Suppressor macrophage treated with lipopolysaccharide for 1 hour (primary cell): Measurements from ENCODE around the gene CPED1.
"Not testable (repeated sequence)": the region's sequence is repeated elsewhere in the genome, so short reads cannot be mapped to it uniquely, and the experiment has no call there.

Experiments used
- DNase-seq, 3 donors: peaks; one replicate each; pipeline ENCODE4 v3.0.0-alpha.2; 2020 to 2022

The CPED1 gene

GRCh38 chr7:121020989-121021969, 32.8 kb downstream of the CPED1 start:
- DNase-seq = no peak

DNA sequence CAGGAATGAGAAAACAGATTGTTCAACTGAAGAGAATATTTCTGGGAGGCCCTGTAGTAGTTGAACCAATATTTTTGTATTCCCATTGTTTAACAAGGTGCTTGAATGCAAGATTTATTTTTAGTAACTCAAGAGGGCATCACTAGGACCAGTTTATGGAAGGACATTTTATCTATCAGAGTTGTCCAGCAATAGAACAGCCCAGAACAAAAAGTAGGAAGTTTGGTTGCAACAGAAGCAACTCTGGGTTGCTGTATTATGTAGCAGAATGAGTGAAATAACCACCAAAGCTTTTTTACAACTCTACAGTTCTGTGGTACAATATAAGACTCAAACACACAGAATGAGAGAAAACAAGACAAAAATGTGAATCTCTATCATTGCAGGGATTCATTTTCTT, 34.7 kb downstream of the CPED1 start:
- peak; percentile 25 to 48 (median 46) for DNase-seq

GRCh38 chr7:121023683-121024511, 35.4 kb downstream of the CPED1 start:
- DNase-seq = no peak

DNA sequence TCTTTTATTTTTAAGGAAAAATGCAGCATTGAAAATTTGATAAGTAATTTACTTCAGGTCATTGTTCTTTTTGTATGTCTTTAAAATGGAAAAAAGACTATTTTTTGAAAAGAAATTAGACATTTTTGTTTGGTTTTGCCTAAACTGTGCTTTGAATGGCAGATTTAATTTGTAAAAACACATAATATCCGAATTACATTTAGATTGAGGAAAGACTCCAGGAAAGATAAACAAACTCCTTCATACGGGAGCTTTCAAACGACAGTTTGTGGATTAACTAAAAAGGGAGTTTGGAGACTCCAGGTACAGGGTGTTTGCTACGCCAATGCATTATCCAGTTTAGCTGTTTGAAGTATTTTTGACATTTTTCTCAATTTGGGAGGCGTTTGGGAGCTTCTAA, 36.1 kb downstream of the CPED1 start:
- no peak for DNase-seq

DNA sequence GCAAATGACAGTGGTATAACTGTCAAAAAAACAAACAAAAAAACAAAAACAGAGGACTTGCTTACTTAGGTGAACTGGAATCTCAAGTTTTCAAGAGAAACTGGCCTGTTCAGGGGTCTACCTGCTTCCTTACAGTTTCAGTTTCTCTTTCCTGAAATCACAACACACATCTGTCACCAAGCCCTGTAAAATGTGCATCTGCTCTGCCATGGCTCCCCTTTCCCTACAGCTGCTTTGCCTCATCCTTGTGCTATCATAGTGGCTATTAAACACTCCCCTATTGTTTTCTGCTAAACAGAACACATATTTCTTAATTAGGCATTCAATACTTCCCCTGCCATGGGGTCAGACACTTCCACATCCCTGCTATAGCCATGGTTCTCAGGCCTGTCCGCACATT, 37.6 kb downstream of the CPED1 start:
- no peak for DNase-seq

- no peak for DNase-seq
Measured at GRCh38 chr7:121026577-121027111, 38.1 kb downstream of the CPED1 start.

DNA sequence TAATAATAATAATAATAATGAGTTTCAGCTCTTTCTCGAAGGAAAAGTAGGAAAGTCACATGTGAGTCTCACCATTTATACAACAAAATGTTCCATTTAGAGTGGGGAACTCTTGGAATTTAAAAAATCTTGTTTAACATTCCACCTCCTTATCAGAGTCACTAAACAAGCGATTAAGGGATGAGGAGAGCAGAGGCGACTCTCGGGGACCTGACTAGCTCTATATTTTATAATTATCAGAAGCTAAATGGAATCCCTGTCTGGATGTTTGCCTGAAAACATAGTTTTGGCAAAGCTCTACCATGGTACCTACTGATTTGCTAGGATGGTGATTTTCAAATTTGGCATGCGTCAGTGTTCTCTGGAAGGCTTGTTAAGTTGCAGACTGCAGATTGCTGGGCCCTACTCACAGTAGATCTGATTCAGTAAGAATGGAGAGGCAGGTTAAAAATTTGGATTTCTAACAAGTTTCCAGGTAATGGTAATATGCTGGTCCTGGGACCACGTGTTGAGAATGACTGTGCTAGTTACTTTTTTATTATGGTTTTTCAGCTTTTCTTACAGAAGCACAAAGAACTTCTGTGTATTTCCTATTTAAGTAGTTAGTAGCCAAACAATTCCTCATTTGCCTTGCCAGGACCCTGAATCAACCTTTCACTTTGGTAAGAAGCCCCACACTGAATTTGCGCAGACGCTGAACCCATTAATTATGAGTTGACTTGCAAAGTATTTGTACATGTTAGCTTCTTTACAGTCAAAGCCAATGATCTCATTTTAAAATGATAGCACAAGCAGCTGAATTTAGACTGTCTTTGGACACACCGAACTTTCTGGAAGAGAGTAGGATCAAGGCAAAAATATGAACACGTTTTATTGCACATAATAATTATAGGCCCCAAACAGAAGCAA, 39.5 kb downstream of the CPED1 start:
- no peak for DNase-seq

DNA sequence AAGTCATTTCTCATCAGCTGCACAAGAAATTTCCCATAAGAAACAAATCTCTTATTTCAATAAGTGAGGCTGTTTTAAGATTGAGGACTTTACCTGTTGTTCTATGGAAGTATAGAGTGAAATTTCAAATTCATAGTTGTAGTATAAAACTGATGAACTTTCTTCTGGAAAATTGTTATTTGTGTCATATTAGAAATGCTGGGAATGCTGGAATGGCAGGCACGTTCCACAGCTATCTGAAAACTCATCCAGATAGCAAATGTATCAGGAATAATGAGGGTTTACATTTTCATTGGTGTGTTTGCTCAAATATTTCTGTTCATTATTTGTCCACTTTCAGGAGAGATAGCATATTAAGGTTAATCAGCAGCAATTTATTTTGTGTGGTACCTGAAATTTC, 40.8 kb downstream of the CPED1 start:
- DNase-seq = no peak

GRCh38 chr7:121030308-121030707, 41.8 kb downstream of the CPED1 start:
- no peak for DNase-seq

DNA sequence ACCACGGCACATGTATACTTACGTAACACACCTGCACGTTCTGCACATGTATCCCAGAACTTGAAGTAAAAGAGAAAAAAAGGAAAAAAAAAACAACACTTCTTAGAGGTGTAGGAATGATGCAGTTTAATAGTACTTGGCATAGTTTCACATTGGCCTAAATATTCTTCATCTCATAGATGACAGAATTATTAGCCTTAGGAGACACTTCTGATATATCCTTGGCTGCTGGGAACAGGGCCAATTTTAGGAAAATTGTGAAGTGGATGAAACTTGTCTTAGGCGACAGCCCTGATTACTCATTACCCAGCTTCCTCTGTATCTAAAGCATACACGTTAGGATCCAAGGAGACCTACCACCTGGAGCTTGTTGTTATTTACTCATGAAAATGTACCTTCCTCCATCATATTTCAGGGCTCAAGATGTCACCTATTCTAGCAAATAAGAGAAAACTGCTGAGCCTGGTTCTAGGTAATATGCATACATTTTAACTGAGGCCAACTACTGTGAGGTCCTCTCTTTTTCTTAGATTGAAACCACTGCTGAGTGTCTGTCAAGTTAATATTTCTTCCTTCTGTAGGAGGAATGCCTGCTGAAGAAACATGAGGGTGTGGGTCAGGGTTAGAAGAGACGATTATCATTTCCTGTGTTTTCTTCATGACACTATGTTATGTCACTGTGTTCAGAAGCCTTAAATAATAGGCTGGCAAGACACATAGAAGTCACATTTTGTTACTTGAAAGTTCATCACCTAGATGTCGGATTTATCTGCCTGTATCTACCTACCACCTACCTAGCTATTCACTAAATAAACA, 44.3 kb downstream of the CPED1 start:
- DNase-seq = no peak

- no peak for DNase-seq
Measured at GRCh38 chr7:121034929-121035328, 46.4 kb downstream of the CPED1 start.

DNA sequence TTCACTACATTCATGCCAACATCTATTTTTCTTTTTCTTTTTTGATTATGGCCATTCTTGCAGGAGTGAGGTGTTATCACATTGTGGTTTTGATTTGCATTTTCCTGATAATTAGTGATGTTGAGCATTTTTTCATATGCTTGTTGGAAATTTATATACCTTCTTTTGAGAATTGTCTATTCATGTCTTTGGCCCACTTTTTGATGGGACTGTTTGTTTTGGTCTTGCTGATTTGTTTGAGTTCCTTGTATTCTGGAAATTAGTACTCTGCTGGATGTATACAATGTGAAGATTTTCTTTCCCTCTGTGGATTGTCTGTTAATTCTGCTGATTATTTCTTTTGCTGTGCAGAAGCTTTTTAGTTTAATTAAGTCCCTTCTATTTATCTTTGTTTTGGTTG, 48.3 kb downstream of the CPED1 start:
- not testable (repeated sequence) for DNase-seq

- not testable (repeated sequence) for DNase-seq
Measured at GRCh38 chr7:121037329-121037728, 48.8 kb downstream of the CPED1 start.

- DNase-seq = no peak
Measured at GRCh38 chr7:121037957-121038716, 49.6 kb downstream of the CPED1 start.

- DNase-seq = no peak
Measured at GRCh38 chr7:121038717-121039509, 50.4 kb downstream of the CPED1 start.

GRCh38 chr7:121039510-121039822, 51.0 kb downstream of the CPED1 start:
- DNase-seq = no peak

GRCh38 chr7:121039994-121040393, 51.5 kb downstream of the CPED1 start:
- no peak for DNase-seq

- no peak for DNase-seq
Measured at GRCh38 chr7:121041516-121042148, 53.1 kb downstream of the CPED1 start.

DNA sequence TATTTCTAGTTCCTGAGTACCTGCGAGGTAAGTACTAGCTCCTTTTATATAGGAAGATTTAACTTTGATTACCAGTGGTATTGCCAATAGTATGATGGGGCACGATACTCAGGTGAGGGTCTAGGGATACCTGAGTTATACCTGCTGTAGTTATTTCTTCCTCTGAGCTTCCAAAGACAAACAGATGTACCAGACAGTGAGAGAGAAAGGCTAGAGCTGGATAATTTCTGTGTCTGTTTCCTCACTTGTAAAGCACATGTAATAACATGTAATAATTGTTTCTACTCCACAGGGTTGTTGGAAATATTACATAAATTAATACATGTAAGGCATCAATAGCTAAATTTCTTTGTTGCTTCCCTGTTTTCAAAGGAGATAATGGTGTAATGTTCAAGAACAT, 53.7 kb downstream of the CPED1 start:
- no peak for DNase-seq

DNA sequence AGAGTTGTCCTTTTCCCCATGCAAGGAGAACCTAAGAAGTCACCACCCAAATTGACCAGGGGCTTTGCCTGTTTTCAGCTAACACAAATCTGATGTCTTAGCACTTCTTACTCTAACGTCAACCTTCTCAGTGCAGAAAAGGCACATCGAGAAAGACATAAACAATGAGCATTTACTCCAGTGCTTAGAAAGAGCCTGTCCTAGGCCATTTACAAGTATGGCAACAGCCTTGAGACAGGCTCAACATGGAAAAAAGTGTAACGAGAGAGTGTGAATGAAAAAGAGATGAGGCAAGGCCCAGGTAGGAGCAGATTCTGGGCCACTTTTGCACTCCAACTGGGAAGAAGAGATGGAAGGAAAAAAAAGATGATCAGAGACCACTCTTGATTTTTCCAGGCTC, 54.4 kb downstream of the CPED1 start:
- no peak for DNase-seq
